HG03342 (cell line): Measurements from ENCODE around the gene COL5A2.
A peak's percentile ranks its signal among the peaks of the same experiment; 100 is the strongest.

Source experiments
- ATAC-seq: cut with Tn5 transposase; IDR thresholded peaks from one replicate; pipeline ENCODE4 v1.9.1; 2021; ENCODE audit warnings: mild to moderate bottlenecking, moderate library complexity; ENCODE audit not compliant: unreplicated experiment

Gene COL5A2

GRCh38 chr2:189057316-189057715, 122.2 kb downstream of the COL5A2 start:
- ATAC-seq = no peak

- no peak for ATAC-seq
Measured at GRCh38 chr2:189056200-189057106, 123.1 kb downstream of the COL5A2 start.

- no peak for ATAC-seq
Measured at GRCh38 chr2:189050165-189050712, 129.3 kb downstream of the COL5A2 start.

- no peak for ATAC-seq
Measured at GRCh38 chr2:189049709-189050164, 129.8 kb downstream of the COL5A2 start.

GRCh38 chr2:189048189-189048588, 131.4 kb downstream of the COL5A2 start:
- no peak for ATAC-seq

- no peak for ATAC-seq
Measured at GRCh38 chr2:189047171-189047888, 132.2 kb downstream of the COL5A2 start.

GRCh38 chr2:189046320-189046719, 133.2 kb downstream of the COL5A2 start:
- no peak for ATAC-seq

- ATAC-seq = no peak
Measured at GRCh38 chr2:189045836-189046235, 133.7 kb downstream of the COL5A2 start.

- ATAC-seq = no peak
Measured at GRCh38 chr2:189037518-189037917, 142.0 kb downstream of the COL5A2 start.

- peak; percentile 76 for ATAC-seq
Measured at GRCh38 chr2:189024901-189025618, 154.5 kb downstream of the COL5A2 start.

- ATAC-seq = no peak
Measured at GRCh38 chr2:189022492-189022891, 157.1 kb downstream of the COL5A2 start.

GRCh38 chr2:189022053-189022481, 157.5 kb downstream of the COL5A2 start:
- ATAC-seq = no peak

GRCh38 chr2:189020179-189020578, 159.4 kb downstream of the COL5A2 start:
- no peak for ATAC-seq

GRCh38 chr2:189018631-189019030, 160.9 kb downstream of the COL5A2 start:
- ATAC-seq = no peak

- ATAC-seq = no peak
Measured at GRCh38 chr2:189016311-189016861, 163.2 kb downstream of the COL5A2 start.

- ATAC-seq = no peak
Measured at GRCh38 chr2:189015359-189015758, 164.2 kb downstream of the COL5A2 start.

- ATAC-seq = no peak
Measured at GRCh38 chr2:189014449-189015138, 165.0 kb downstream of the COL5A2 start.

GRCh38 chr2:189013671-189014448, 165.7 kb downstream of the COL5A2 start:
- no peak for ATAC-seq

- ATAC-seq = no peak
Measured at GRCh38 chr2:189013031-189013430, 166.5 kb downstream of the COL5A2 start.
